ENCODE measurements around the gene RFNG. TPM values are rescaled to one million over a fixed set of nuclear protein-coding genes. Genes with fewer than 3 reads are reported as not detected.

The RFNG gene
- total and polyA plus RNA-seq, 2 of the 13 experiments (the other 11 are each of a cell fraction or from before 2014, with no cell fraction given), result 61.4 to 64.0 TPM

DNA sequence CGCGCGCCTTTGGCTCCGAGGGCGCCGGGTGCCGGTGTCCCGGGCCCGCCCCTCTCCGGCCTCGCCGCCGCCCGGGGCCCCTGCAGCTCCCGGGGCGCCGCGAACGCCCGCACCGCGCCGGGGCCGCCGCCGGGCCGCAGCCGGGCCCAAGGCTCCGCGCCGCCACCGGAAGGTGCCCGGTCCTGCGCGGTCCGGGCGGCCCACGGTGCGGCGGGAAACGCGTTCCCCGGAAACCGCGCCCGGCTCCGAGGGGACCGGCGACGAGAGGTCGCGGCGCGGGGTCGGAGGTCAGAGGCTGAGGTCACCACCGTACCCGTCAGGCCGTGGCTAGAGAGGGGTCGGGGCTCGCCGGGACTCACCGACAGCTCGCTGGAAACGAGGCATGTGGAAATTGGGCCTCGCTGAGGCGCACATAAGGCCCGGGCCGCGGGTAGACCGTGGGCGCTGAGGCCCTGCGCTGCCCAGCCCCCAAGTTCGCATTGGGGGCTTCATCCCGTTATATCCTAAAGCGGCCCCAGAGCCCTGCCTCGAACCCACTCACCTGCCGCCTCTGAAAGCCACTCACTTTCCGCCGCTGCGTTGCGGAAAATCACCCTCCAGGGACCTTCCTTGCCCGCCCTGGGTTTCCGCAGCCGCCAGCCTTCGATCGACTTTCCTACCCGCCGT is 14.2 kb upstream of the RFNG start, which contains the start of gene DUS1L (continued):
- TF ChIP-seq POLR2AphosphoS2 (IDR thresholded peaks at IDR 0.05; ENCODE audit: low read depth, low read length) (no peak), BCL6 (CRISPR knock-in tag; IDR thresholded peaks at IDR 0.05) (peak; percentile 75), POGZ (CRISPR knock-in tag; IDR thresholded peaks at IDR 0.05) (peak; percentile 94), NFRKB (IDR thresholded peaks at IDR 0.05) (no peak), NFYB (CRISPR knock-in tag; IDR thresholded peaks at IDR 0.05) (peak; percentile 45; the same call in 1 of the 2 replicates), ZNF354B (CRISPR knock-in tag; IDR thresholded peaks at IDR 0.05) (no peak), HNRNPUL1 (IDR thresholded peaks at IDR 0.05; ENCODE audit: low read depth, low read length) (no peak), ZNF850 (CRISPR knock-in tag; conservative IDR thresholded peaks at IDR 0.05) (no peak), TBX2 (CRISPR knock-in tag; IDR thresholded peaks at IDR 0.05; ENCODE audit: borderline replicate concordance) (peak; percentile 72), ZBTB43 (CRISPR knock-in tag; conservative IDR thresholded peaks at IDR 0.05) (no peak), PLRG1 (conservative IDR thresholded peaks at IDR 0.05) (no peak), SMARCE1 (IDR thresholded peaks at IDR 0.05; ENCODE audit: borderline replicate concordance) (no peak), ZNF724P (CRISPR knock-in tag; IDR thresholded peaks at IDR 0.05; ENCODE audit: borderline replicate concordance) (peak; percentile 73; the same call in 1 of the 2 replicates), CHCHD3 (CRISPR knock-in tag; IDR thresholded peaks at IDR 0.05) (no peak), ZNF709 (CRISPR knock-in tag; IDR thresholded peaks at IDR 0.05) (peak; percentile 53; the same call in 1 of the 2 replicates), NBN (conservative IDR thresholded peaks at IDR 0.05) (no peak), GATAD1 (CRISPR knock-in tag; IDR thresholded peaks at IDR 0.05) (peak; percentile 96), LRRFIP1 (CRISPR knock-in tag; conservative IDR thresholded peaks at IDR 0.05) (peak; percentile 57; the same call in 1 of the 2 replicates), ZBTB21 (CRISPR knock-in tag; IDR thresholded peaks at IDR 0.05) (0 out of 2 replicates have a peak, but pooled peaks have one; percentile 28), DBP (CRISPR knock-in tag; IDR thresholded peaks at IDR 0.05; ENCODE audit: not compliant biosample characterization) (no peak), ZNF549 (CRISPR knock-in tag; IDR thresholded peaks at IDR 0.05) (no peak), TSC22D2 (CRISPR knock-in tag; IDR thresholded peaks at IDR 0.05; ENCODE audit: borderline replicate concordance) (peak; percentile 87), CENPX (CRISPR knock-in tag; IDR thresholded peaks at IDR 0.05) (no peak)
